GM21717 (cell line): ENCODE data around the gene ANO10.
"Not testable (repeated sequence)": the region's sequence is repeated elsewhere in the genome, so short reads cannot be mapped to it uniquely, and the experiment has no call there.

Experiments used
- ATAC-seq: cut with Tn5 transposase; IDR thresholded peaks from one replicate; pipeline ENCODE4 v1.9.1; 2021; ENCODE audit warnings: mild to moderate bottlenecking, moderate library complexity; ENCODE audit not compliant: unreplicated experiment

Gene ANO10

GRCh38 chr3:43584043-43584826 lies 37.6 kb downstream of the ANO10 start:
- no peak for ATAC-seq

GRCh38 chr3:43583481-43583880 lies 38.3 kb downstream of the ANO10 start:
- no peak for ATAC-seq

- no peak for ATAC-seq
Observed at GRCh38 chr3:43582866-43583265, 38.9 kb downstream of the ANO10 start.

GRCh38 chr3:43581343-43581742 lies 40.5 kb downstream of the ANO10 start:
- ATAC-seq, result no peak

- no peak for ATAC-seq
Observed at GRCh38 chr3:43580181-43580580, 41.6 kb downstream of the ANO10 start.

GRCh38 chr3:43573576-43573975 lies 48.2 kb downstream of the ANO10 start:
- ATAC-seq, result no peak

GRCh38 chr3:43565661-43566341 lies 56.0 kb downstream of the ANO10 start:
- not testable (repeated sequence) for ATAC-seq

- ATAC-seq, result no peak
Observed at GRCh38 chr3:43559961-43560360, 61.9 kb downstream of the ANO10 start.

- ATAC-seq, result no peak
Observed at GRCh38 chr3:43558171-43558570, 63.6 kb downstream of the ANO10 start.

GRCh38 chr3:43549626-43550290 lies 72.1 kb downstream of the ANO10 start:
- no peak for ATAC-seq

- ATAC-seq, result not testable (repeated sequence)
Observed at GRCh38 chr3:43544277-43544676, 77.5 kb downstream of the ANO10 start.

- ATAC-seq, result no peak
Observed at GRCh38 chr3:43542328-43543043, 79.3 kb downstream of the ANO10 start.

GRCh38 chr3:43540624-43541023 lies 81.2 kb downstream of the ANO10 start:
- ATAC-seq, result no peak

GRCh38 chr3:43539321-43539720 lies 82.5 kb downstream of the ANO10 start:
- no peak for ATAC-seq

GRCh38 chr3:43537225-43537624 lies 84.6 kb downstream of the ANO10 start:
- ATAC-seq, result no peak

GRCh38 chr3:43534675-43535074 lies 87.1 kb downstream of the ANO10 start:
- no peak for ATAC-seq

GRCh38 chr3:43533009-43533408 lies 88.8 kb downstream of the ANO10 start:
- no peak for ATAC-seq

GRCh38 chr3:43531835-43532234 lies 90.0 kb downstream of the ANO10 start:
- ATAC-seq, result no peak

- no peak for ATAC-seq
Observed at GRCh38 chr3:43528498-43529099, 93.2 kb downstream of the ANO10 start.

GRCh38 chr3:43526956-43527355 lies 94.9 kb downstream of the ANO10 start:
- ATAC-seq, result no peak
